ENCODE results near the gene PPP1R15B.
"Not testable (repeated sequence)": the region's sequence is repeated elsewhere in the genome, so short reads cannot be mapped to it uniquely, and the experiment has no call there.

The PPP1R15B gene

GRCh38 chr1:204443260-204443619 is 31.6 kb upstream of the PPP1R15B start:
- DNase-seq, result no peak

- no peak for DNase-seq
These were observed 31.0 kb upstream of the PPP1R15B start for GRCh38 chr1:204442376-204443259.

GRCh38 chr1:204441558-204441957 is 29.9 kb upstream of the PPP1R15B start:
- no peak for DNase-seq

DNA sequence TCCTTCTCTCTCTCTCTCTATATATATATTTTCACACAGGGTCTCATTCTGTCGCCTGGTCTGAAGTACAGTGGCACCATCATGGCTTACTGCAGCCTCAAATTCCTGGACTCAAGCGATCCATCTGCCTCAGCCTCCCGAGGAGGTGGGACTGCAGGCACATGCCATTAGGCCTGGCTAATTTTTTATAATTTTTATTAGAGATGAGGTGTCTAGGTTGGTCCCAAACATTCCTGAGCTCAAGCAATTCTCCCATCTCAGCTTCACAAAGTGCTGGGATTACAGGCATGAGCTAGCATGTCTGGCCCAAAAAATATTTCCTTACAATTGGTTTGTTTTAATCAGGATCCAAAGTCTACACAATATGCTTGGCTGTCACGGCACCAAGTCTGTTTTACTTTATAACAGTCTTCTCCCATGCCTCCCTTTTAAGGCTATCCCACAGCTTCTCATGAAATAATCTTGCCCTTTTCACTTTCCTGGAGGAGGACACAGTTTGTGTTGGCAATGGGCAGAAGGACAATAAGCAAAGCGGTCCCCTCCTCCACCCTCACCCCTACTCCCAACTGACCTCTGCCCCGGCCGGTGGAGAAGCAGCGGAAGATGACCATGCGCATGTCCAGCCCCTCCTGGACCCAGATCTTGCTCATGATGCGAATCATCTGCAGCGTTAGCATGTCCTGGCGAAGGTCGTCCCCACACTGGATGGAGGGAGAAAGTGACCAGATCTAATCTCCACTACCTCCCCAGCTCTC is 28.2 kb upstream of the PPP1R15B start:
- no peak for DNase-seq

GRCh38 chr1:204438628-204439027 is 27.0 kb upstream of the PPP1R15B start:
- DNase-seq, result peak; percentile 32

- DNase-seq, result no peak
These were observed 26.4 kb upstream of the PPP1R15B start for GRCh38 chr1:204437796-204438570.

GRCh38 chr1:204435872-204436271 is 24.3 kb upstream of the PPP1R15B start:
- DNase-seq, result no peak

- no peak for DNase-seq
These were observed 23.8 kb upstream of the PPP1R15B start for GRCh38 chr1:204435381-204435831.

GRCh38 chr1:204434116-204434755 is 22.6 kb upstream of the PPP1R15B start:
- no peak for DNase-seq

GRCh38 chr1:204432708-204433107 is 21.1 kb upstream of the PPP1R15B start:
- no peak for DNase-seq

DNA sequence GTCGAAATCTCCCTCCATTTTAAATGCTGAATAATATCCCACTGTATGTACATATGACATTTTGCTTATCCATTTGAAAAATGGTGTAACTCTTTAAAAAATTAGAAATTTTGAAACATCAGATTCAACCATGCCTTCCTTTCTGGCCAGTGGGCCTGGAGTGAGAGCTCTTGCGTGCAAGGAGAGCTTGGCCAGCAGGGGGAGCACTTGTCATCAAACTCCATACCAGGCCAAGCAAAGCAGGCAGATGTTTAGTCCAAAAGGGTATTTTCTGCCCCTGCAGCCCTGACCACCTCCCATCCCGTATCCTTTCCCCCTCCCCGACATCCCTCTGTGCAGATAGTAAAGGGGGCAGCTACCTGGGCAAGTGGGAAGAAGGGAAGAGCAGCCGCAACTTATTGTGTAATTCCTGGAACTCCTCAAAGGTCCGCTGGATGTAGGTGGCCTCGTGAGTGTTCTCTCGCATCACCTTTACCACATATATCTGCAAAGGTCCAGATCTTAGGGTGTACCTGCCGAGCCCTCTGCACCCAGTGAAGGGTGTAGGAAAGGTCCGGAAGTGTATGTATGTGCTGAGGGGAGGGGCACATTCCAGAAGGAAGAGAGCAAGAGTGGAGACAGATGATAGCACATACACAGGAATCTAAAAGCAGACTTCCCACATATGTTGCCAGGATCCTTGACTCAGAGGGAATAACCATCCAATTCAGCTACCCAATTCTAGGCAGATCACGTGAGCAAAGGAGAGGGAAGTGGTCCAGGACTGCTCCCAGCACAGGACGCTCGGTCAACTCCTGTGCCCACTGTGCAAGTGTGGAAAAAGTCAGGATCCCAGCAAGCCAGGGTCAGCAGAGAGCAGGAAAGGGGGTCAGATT is 19.9 kb upstream of the PPP1R15B start:
- peak; percentile 88 for DNase-seq

DNA sequence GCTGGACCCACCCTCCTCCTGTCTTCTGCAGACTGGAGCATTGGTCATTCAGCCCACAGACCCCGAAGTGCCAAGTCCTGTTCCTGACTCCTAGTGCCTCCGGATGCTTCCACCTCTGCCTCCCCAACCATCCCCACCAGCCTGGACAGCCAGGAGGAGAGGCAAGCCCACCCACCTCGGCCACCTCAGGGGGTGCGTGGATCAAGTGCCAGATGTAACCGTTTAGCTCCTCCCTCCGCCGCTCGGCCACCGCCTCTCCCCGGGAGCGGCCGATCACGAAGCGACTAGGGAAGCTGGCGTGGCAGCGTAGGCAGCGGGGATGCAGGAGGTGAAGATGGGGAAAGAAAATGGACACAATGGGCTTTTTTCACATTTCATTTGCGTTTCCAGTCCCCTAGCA is 18.1 kb upstream of the PPP1R15B start:
- no peak for DNase-seq

DNA sequence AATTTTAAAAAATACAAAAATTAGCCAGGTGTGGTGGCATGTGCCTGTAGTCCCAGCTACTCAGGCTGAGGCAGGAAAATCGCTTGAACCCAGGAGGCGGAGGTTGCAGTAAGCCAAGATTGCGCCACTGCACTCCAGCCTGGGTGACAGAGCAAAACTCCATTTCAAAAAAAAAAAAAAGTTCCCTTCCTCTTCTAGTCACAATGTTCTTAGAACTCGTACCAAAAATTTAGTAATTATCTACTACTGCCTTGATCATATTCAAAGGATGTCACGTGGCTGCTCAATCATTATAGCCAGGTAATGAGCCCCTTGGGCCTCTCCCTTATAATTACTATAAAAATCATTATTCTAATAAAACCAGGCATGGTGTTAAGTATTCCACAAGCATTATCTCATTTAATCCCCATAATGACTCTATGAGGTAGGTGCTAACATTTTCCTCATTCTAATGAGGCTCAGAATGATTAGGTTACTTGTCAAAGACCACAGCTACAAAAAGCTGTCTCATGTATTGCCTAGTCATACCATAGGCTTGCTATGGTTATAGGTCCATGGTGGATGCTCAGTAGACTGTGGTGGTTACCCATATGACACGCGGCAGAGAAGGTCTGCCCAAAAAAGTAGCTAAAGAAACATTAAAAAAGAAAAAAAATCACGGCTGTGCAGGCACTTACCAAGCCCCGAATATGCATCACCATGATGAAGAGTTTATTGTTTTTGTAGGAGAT is 15.5 kb upstream of the PPP1R15B start:
- no peak for DNase-seq

- DNase-seq, result no peak
These were observed 14.9 kb upstream of the PPP1R15B start for GRCh38 chr1:204426474-204426873.

DNA sequence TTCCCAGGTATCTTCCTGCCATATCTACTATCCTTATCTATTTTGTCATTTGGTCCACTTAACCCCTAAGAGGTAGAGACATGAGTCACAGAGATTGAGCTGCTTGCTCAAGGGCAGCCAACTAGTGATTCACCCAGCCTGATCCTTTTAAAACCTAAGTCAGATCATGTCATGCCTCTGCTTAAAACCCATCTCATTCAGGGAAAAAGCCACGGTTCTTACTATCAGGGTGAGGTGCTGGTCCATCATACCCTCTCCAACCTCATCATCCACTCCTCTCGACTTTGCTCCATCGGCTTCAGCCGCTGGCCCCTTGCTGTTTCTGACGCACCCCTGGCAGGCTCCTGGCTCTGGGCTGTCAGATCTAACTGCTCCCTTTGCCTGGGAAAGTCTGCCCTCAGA is 14.4 kb upstream of the PPP1R15B start:
- DNase-seq, result no peak

GRCh38 chr1:204424621-204425020 is 13.0 kb upstream of the PPP1R15B start:
- DNase-seq, result no peak

GRCh38 chr1:204422061-204422705 is 10.6 kb upstream of the PPP1R15B start:
- not testable (repeated sequence) for DNase-seq

- DNase-seq, result no peak
These were observed 9.8 kb upstream of the PPP1R15B start for GRCh38 chr1:204421441-204421840.

DNA sequence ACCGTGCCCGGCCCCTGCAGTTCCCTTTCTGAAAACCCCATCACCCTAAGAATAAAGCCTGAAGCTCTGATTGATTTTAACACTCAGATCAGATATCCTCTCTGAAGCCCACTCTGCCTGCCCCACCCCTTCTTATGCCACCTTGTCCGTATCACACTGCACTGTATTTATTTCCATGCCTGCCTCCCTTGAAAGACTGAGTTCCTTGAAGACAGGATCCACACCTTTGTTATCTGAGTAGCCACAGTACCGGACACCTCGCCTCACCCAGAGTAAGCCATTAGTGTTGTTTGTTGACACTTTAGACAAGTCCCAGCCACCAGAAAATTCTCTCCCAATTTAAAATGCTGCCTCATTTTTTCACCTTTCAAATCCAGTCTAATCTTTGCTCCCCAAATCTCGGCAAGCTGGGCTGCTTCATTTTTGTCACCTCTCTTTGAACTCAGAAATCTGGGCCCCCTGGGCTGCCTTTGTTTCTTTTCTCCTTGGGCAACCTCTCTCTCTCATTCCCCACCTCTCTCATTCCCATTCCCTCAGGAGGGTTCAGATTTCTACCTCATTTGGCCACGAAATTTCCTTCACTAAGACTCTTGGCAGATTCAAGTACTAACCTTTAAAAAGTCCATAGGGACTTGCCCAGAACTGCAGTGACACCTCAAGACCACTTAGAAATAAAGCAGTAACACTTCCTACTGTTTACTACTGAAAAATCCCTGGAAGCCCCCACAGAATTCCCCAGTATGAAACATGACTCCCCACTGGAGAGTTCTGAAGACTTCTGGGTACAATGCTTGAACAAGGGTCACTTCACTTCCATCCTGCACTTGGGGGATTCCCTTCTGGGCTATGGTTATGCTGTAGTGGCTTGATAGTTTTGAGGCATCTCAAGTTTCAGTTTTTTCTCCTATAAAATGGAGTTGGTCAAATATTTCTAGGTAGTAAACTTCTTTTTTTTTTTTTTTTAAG is 8.7 kb upstream of the PPP1R15B start:
- DNase-seq, result no peak

Measured in stimulated activated CD4-positive, alpha-beta T cell treated with anti-CD3 and anti-CD28 coated beads, Interleukin-15, amount 100 ng/mL, for 24 hours (primary cell).